Mammary epithelial cell (primary cell): ENCODE data around the gene SEMA5A.

Experiments used
- CTCF ChIP-seq, 2 donors: IDR thresholded peaks in 1 of 2; conservative IDR thresholded peaks in 1 of 2; 2 replicates each; pipeline ENCODE4 v1.5.1; 2011 to 2012; ENCODE audit warnings: inconsistent platforms in 2 of 2, low read length in 2 of 2, mild to moderate bottlenecking in 2 of 2, control low read depth in 1 of 2, low read depth in 1 of 2; ENCODE audit not compliant: insufficient read depth in 1 of 2; ENCODE audit errors: extremely low read depth in 1 of 2
- EZH2 ChIP-seq: IDR thresholded peaks from 2 replicates; pipeline ENCODE4 v1.6.1; 2012; ENCODE audit warnings: low read length, inconsistent platforms, borderline replicate concordance

GRCh38 chr5:9551567-9552537, 6.0 kb upstream of the SEMA5A start:
- no peak for TF ChIP-seq EZH2
- no peak for TF ChIP-seq CTCF (conservative IDR thresholded peaks at IDR 0.05 in 1 of 2, IDR thresholded peaks at IDR 0.05 in 1 of 2; ENCODE audit: extremely low read depth in 1 of 2, insufficient read depth in 1 of 2, low read depth in 1 of 2, low read length in 2 of 2)
